Measurements from ENCODE around the gene PLCE1.

PLCE1 gene

GRCh38 chr10:93993414-93993781 lies 333 bp upstream of the PLCE1 start:
- in situ Hi-C loops (cut with MboI; ENCODE audit: low sequenced_read_pairs): no loop called here

- in situ Hi-C loops (cut with MboI; ENCODE audit: low sequenced_read_pairs): no loop called here
Measured at GRCh38 chr10:93994438-93994801, 689 bp downstream of the PLCE1 start.

DNA sequence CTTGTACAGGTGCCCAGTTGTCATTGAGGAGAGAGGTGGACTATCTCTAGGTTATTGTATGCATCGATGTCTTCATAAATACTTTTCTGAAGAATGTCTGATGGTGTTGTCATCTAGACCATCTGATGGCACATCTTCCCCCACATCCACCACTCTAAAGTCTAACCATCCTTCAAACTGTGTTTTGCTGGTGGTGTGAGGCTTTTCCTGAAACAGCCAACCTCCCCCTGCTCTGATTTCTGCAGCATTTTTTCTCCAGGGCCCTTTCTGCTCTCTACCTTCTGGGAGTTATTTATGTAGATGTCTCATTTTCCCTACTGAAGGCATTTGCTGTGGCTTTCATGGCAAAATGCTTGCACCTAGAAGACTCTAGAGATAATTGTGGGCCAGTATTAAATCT lies 1.5 kb downstream of the PLCE1 start:
- in situ Hi-C loops (cut with MboI; ENCODE audit: low sequenced_read_pairs): no loop called here

- in situ Hi-C loops (cut with MboI; ENCODE audit: low sequenced_read_pairs): no loop called here
Measured at GRCh38 chr10:93995598-93996271, 2.0 kb downstream of the PLCE1 start.

DNA sequence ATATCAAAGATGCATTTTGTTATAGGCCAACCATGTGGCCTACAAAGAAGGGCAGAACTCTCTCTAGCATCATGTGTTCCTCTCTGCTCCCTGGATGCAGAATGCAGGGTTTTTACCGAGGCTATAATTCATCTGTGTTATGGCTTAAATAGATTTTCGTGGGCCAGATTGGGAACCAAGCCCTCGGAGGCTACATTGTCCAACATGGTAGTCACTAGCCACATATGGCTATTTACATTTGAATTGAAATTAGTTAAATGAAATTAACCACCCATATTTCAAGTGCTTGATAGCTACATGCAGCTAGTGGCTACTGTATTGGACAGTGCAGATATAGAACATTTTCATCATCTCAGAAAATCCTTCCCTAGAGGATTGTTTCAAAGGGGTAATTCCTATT lies 2.8 kb downstream of the PLCE1 start:
- in situ Hi-C loops (cut with MboI; ENCODE audit: low sequenced_read_pairs): no loop called here

GRCh38 chr10:93997546-93997945 lies 3.8 kb downstream of the PLCE1 start:
- in situ Hi-C loops (cut with MboI; ENCODE audit: low sequenced_read_pairs): no loop called here

DNA sequence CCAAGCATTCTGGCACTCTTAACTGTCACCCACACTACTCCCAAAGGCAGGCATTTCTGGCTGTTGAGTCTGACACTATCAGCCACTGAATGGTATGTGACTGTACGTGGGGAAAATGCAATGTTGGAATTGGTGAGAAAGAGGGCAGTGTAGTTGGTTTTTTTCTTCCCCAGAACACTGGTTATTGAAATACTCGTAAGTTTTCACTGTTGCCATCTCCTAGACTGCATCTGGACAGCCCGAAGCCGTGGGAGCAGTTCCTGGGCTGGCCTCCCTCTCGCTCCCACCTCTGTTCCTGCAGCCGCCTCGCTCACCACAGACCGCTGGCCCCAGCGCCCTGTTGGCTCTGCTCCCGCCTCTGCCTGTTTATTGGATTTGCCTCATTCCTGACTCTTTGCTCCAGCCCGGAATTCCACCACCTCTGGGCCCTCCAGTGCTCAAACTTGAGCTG lies 5.7 kb downstream of the PLCE1 start:
- in situ Hi-C loops (cut with MboI; ENCODE audit: low sequenced_read_pairs): no loop called here

GRCh38 chr10:94000638-94001415 lies 7.1 kb downstream of the PLCE1 start:
- in situ Hi-C loops (cut with MboI; ENCODE audit: low sequenced_read_pairs): no loop called here

DNA sequence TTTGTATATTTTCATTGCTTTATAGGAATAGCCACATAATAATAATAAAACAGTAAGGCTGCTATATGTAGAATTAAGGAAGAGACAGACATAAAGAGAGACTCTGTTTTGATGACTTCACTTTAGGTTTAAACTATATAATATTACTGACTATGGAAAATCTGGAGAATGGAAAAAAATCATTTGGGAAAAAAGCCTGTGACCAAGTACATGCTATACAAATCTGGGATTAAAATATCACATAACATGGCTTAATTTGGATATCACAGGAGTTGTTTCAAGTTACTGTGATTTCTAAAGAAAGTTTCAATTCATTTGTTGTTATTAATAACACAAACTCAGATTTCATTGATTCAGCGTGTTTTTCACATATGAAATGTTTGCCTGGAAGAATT lies 7.7 kb downstream of the PLCE1 start:
- in situ Hi-C loops (cut with MboI; ENCODE audit: low sequenced_read_pairs): no loop called here

DNA sequence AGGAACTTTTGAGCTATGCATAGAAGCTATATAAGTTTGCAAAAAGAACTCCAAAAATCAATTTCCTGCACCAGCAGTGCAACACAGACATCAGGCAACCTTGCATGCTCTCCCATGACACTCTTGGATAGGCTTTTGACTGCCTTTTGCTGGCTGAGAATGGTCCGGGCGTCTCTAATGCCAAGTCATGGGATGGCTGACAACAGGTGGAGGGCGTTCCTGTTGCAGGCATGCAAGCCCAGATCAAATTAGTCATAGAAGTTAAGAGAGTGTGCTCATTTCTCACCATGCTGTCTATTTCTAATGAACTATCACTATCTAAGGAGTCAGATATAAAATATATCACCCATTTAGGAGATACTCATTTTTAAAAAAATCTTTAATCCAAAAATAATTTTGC lies 8.4 kb downstream of the PLCE1 start:
- in situ Hi-C loops (cut with MboI; ENCODE audit: low sequenced_read_pairs): no loop called here

DNA sequence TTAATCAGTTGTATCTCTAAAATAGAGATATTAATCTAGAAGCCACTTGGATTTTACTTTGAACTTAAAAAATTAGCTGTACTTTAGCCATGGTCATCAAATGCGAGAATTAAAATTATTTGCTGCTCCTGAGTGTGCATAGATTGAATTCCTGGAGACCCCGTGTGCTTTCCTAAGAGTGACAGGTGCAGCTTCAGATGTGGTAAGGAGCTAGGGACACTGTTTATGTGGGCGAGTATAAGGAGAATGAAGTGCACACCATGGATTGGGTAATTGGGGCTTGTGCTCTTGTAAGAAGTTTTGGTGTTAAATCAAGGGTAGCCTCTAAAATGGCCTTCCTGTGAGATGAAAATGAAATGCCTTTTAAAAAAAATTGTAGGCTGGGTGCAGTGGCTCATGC lies 9.8 kb downstream of the PLCE1 start:
- in situ Hi-C loops (cut with MboI; ENCODE audit: low sequenced_read_pairs): no loop called here

- in situ Hi-C loops (cut with MboI; ENCODE audit: low sequenced_read_pairs): no loop called here
Measured at GRCh38 chr10:94005050-94005449, 11.3 kb downstream of the PLCE1 start.

DNA sequence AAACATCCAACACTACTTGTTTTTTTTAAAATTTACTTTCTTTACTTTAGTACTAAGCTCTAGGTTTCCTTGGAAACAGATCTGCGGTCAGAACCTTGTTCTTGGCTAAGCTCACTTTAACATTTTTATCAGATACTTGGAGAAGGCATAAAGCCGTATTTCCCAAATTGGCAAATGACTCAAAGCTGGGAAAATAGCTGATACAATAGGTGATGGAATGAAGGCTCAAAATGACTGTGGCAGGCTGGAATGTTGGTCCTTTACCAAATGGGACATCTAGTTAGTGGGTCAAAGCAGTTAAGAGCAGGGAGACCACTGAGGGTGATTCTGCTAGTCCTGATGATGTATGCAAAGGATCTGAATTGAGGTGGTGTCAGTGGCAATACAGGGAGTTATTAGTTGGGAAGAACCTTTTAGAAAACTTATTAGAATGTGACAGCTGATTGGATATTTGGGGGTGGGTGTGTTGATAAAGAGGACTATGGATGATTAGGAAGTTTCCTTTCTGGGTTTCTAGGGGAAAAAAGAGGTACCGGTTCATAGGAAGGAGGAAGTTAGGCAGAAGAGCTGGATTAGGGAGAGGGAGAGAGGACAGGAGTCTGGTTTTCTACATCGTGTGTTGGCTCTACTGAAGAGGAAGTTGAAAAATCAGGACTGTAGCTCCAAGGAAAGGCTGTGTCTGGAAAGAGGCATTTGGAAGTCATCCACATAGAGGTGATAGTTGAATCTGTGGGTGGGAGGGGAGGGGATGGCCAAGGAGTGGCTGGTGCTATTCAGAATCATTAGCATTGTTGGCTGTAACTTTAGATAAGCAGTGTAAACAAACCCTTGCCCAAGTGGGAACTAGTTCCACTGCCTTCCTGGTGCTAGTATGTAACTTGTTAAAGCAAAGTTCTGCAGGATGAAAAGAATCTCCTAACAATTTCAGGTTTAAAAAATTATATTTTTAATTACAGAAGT lies 13.1 kb downstream of the PLCE1 start:
- in situ Hi-C loops (cut with MboI; ENCODE audit: low sequenced_read_pairs): no loop called here

DNA sequence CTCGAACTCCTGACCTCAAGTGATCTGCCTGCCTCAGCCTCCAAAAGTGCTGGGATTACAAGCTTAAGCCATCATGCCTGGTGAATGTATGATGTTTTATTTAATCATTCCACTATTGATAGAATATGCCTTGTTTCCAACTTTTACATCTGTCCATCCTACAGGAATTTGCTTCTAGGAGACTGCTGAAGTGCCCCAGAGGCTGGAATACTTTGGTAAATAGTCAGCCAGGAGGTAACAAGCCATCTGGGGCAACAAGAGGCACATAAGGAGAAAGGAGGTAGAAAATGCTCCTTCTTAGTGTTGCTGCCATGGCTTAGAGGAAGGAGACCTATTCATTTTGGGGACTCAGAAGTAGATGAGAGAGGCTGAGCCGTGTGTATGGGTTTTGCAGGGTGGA lies 14.8 kb downstream of the PLCE1 start:
- in situ Hi-C loops (cut with MboI; ENCODE audit: low sequenced_read_pairs): no loop called here

DNA sequence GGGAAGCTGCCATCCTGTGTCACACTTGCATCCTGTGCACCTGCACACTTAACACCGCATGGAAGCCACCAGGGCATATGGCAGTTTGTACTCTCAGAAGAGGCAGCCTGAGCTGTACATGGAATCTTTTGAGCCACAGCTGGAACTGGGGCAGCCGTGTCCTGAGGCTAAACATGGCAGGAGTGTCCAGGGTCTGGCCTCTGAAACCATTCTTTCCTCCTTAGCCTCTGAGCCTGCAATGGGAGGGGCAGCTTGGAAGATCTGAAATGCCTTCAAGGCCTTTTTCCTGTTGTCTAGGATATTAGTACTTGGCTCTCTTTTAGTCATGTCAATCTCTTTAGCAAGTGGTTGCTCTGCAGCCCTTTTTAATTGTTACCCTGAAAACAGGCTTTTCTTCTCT lies 16.4 kb downstream of the PLCE1 start:
- in situ Hi-C loops (cut with MboI; ENCODE audit: low sequenced_read_pairs): no loop called here

DNA sequence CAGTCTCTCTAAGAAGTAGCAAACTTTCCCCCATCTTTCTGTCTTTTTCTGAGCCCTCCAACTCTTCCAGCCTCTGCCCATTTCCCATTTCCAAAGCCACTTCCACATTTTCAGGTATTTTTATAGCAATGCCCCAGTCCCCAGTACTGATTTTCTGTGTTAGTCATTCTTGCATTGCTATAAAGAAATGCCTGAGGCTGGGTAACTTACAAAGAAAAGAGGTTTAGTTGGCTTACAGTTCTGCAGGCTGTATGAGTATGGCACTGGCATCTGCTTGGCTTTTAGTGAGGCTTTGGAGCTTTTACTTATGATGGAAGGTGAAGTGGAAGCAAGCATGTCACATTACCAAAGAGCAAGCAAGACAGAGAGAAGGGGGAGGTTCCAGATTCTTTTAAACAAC lies 17.2 kb downstream of the PLCE1 start:
- in situ Hi-C loops (cut with MboI; ENCODE audit: low sequenced_read_pairs): no loop called here

DNA sequence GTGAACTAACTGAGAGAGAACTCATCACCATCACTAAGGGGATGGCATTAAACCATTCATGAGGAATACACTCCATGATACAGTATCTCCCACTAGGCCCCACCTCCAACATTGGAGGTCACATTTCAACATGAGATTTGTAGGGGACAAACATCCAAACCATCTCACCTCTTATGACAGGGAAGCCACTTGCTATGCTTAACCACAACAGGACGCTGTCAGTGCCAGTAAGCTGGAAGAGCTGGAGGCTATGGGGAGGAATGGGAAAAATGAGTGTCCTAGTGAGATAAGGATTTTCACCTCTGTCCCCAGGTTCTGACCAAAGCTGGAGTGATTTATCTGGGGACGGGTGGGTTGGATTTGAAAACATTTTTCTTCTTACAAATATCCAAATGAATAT lies 17.6 kb downstream of the PLCE1 start:
- in situ Hi-C loops (cut with MboI; ENCODE audit: low sequenced_read_pairs): no loop called here

DNA sequence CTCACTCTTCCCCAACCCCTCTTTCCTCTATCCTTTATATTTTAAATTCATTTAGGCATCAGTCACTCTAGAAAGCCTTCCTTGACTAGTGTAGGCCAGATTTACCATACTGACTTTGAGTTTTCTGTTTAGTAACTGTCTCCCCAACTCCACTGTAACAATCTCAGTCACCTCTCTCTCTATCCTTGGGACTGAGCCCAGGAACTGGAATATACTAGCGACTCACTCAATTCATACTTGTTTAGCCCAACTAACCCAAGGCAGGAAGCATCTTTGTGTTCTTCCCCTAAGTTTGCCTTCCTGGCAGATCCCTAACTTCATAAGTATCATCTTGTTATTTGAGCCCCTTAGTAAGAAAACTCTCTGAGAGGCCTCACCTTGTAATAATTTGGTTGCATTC lies 19.1 kb downstream of the PLCE1 start:
- in situ Hi-C loops (cut with MboI; ENCODE audit: low sequenced_read_pairs): no loop called here

DNA sequence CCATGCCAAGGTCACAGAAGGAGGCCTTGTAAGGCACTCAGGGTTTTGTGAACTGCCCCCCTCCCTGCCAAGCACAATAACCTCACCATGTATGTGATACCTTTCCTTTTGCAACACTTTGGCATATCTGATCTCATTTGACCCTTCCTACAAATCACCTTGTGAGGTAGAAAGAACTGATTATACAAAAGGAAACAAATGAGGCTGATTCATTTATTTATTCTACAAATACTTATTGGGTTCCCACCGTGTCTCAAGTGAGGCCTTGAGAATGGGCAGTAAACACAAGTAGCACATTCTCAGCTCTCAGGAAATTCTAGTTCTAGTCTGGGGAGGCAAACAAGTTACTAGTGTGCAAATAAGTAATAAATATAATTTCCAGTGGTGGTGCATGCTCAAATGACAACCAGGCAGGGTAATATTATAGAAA lies 19.6 kb downstream of the PLCE1 start:
- in situ Hi-C loops (cut with MboI; ENCODE audit: low sequenced_read_pairs): no loop called here

- in situ Hi-C loops (cut with MboI; ENCODE audit: low sequenced_read_pairs): no loop called here
Measured at GRCh38 chr10:94014304-94014703, 20.6 kb downstream of the PLCE1 start.

Measured in HL-60/S4 treated with phorbol 12-myristate 13-acetate at 8.2 ng/mL for 4 days and 3 days (cell line).